K562 (cell line): ENCODE results near the gene SQOR. TPM values are rescaled to one million over a fixed set of nuclear protein-coding genes. Genes with fewer than 3 reads are reported as not detected.

ENCODE experiments used
- BHLHE40 ChIP-seq: IDR thresholded peaks from 2 replicates; pipeline ENCODE4 v1.6.1; 2011; ENCODE audit warnings: low read length, improper control_type of control experiment
- CBX3 ChIP-seq, 2 experiments: IDR thresholded peaks; 1 replicate in 1 of 2; 2 replicates in 1 of 2; pipeline ENCODE4 v1.6.1; 2012; ENCODE audit warnings: inconsistent platforms in 2 of 2, low read length in 2 of 2, borderline replicate concordance in 1 of 2, control low read depth in 1 of 2
- CCNT2 ChIP-seq: IDR thresholded peaks from 2 replicates; pipeline ENCODE4 v1.6.1; 2011; ENCODE audit warnings: borderline replicate concordance, low read depth, mild to moderate bottlenecking, moderate library complexity, mixed read lengths, low read length; ENCODE audit not compliant: insufficient read length; ENCODE audit errors: extremely low read depth
- ZNF561 ChIP-seq: fragments of 450-650 bp; formaldehyde crosslinking; conservative IDR thresholded peaks from 2 replicates; pipeline ENCODE4 v1.4.0; 2020; ENCODE audit warnings: mild to moderate bottlenecking, moderate library complexity
- polyA plus RNA-seq, 8 experiments: library from polyadenylated mRNA; depleted of rRNA in 4 of 8; stranded (reverse) in 5 of 8; unstranded in 3 of 8; fragments of >200 nt; fragmentation: Nextera tagmentation in 2 of 8; fragmentation: Illumina TruSeq in 1 of 8; extraction: Ambion mirVana in 2 of 8; extraction: Trizol in 1 of 8; gene quantifications; 2 replicates each; pipeline versions ENCODE4 v1.2.1 to v1.2.3, GENCODE V29; 2011 to 2014; ENCODE audit warnings: inconsistent platforms in 1 of 8, missing spikeins in 1 of 8
- total RNA-seq, 7 experiments: library from RNA; depleted of rRNA in 6 of 7; stranded (reverse); fragments of >200 nt in 6 of 7; fragmentation: Illumina TruSeq in 2 of 7; extraction: Trizol in 2 of 7; gene quantifications; 2 replicates each; pipeline versions ENCODE4 v1.2.1 to v1.2.3, GENCODE V29; 2011 to 2021; ENCODE audit warnings: low replicate concordance in 1 of 7
- TF ChIP-seq, protein P1 (sequence below), 2 experiments: fragments of 450-650 bp; IDR thresholded peaks; 2 replicates each; pipeline ENCODE4 v1.6.1; 2016; ENCODE audit warnings: mild to moderate bottlenecking in 2 of 2, borderline replicate concordance in 1 of 2, low read depth in 1 of 2, moderate library complexity in 1 of 2
- TF ChIP-seq, protein P2 (sequence below), 2 experiments: fragments of 450-650 bp in 1 of 2; sonication (generic) in 1 of 2; formaldehyde crosslinking; conservative IDR thresholded peaks; 2 replicates each; pipeline versions ENCODE4 v1.4.0 to v1.8.1; 2020 to 2022; ENCODE audit warnings: mild to moderate bottlenecking in 1 of 2, missing genetic modification reagents in 1 of 2

The SQOR gene
- total and polyA plus RNA-seq, 9 of the 15 experiments (the other 6 are each of a cell fraction or from before 2014, with no cell fraction given), result 0.32 to 1.6 (median 1.1) TPM

DNA sequence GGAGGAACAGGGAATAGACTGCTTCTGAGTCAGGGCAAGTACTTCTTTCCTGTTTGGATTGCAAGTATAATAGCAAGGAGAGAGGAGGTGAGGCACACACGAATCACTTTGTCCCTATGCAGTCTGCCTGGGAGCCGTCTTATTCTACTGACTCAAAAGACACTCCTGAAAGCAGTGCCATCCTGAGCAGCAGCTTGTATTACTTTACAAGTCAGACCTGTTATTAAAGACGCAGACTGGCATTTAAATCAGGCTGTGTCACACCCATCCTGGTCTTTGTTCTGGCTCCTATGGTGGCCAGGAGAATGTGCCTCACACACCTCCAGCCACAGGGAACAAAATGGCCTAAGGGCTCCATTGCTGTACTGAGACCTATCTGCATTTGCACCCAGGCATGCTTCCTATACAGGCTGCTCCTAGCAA lies 17.9 kb upstream of the SQOR start (continued):
- TF ChIP-seq, protein P1, sequence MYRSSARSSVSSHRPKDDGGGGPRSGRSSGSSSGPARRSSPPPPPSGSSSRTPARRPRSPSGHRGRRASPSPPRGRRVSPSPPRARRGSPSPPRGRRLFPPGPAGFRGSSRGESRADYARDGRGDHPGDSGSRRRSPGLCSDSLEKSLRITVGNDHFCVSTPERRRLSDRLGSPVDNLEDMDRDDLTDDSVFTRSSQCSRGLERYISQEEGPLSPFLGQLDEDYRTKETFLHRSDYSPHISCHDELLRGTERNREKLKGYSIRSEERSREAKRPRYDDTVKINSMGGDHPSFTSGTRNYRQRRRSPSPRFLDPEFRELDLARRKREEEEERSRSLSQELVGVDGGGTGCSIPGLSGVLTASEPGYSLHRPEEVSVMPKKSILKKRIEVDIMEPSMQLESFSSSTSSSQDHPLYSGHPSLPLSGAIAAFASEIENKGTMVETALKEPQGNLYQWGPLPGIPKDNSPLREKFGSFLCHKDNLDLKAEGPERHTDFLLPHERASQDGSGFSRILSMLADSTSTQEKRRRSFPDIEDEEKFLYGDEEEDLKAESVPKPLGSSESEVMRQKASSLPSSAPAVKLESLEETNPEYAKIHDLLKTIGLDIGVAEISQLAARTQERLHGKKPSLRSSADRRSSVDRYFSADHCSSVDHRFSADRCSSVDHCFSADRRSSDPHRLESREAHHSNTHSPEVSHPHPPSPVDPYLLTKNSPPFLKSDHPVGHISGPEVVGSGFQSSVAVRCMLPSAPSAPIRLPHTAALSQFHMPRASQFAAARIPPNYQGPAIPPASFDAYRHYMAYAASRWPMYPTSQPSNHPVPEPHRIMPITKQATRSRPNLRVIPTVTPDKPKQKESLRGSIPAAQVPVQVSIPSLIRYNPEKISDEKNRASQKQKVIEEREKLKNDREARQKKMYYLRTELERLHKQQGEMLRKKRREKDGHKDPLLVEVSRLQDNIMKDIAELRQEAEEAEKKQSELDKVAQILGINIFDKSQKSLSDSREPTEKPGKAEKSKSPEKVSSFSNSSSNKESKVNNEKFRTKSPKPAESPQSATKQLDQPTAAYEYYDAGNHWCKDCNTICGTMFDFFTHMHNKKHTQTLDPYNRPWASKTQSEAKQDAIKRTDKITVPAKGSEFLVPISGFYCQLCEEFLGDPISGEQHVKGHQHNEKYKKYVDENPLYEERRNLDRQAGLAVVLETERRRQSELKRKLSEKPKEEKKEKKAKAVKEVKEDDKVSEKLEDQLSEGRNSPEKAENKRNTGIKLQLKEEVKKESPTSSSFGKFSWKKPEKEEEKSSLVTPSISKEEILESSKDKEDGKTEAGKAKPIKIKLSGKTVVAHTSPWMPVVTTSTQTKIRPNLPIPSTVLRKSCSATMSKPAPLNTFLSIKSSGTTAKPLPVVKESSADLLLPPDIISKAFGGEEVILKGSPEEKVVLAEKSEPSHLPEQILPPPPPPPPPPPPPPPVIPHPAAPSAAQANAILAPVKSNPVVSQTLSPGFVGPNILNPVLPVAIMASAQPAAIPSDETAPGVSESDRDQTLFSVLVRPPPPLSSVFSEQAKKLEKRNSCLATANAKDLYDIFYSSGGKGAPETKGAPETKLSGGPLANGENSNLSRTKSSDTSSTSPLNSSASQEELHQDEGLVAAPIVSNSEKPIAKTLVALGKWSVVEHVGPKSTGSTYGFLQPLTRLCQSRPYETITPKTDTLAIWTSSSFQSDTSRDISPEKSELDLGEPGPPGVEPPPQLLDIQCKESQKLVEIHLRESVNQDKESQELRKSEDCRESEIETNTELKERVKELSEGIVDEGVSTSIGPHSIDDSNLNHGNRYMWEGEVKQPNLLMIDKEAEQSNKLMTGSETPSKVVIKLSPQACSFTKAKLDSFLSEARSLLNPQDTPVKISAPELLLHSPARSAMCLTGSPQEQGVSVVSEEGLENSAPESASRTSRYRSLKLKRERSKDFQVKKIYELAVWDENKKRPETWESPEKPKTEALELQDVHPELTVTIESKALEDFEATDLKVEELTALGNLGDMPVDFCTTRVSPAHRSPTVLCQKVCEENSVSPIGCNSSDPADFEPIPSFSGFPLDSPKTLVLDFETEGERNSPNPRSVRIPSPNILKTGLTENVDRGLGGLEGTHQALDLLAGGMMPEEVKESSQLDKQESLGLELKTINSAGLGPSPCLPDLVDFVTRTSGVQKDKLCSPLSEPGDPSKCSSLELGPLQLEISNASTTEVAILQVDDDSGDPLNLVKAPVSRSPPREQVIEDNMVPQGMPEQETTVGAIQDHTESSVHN (IDR thresholded peaks at IDR 0.05; ENCODE audit: borderline replicate concordance in 1 of 2, low read depth in 1 of 2), result no peak
- no peak for TF ChIP-seq BHLHE40
- no peak for TF ChIP-seq CBX3 (IDR thresholded peaks at IDR 0.05; ENCODE audit: borderline replicate concordance in 1 of 2, low read length in 2 of 2)
- TF ChIP-seq CCNT2, result no peak
- TF ChIP-seq, protein P2, sequence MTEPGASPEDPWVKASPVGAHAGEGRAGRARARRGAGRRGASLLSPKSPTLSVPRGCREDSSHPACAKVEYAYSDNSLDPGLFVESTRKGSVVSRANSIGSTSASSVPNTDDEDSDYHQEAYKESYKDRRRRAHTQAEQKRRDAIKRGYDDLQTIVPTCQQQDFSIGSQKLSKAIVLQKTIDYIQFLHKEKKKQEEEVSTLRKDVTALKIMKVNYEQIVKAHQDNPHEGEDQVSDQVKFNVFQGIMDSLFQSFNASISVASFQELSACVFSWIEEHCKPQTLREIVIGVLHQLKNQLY (CRISPR knock-in tag; conservative IDR thresholded peaks at IDR 0.05), result no peak
- no peak for TF ChIP-seq ZNF561
